ENCODE data around the gene JPT2.
"Not testable (repeated sequence)": the region's sequence is repeated elsewhere in the genome, so short reads cannot be mapped to it uniquely, and the experiment has no call there.

Gene JPT2

DNA sequence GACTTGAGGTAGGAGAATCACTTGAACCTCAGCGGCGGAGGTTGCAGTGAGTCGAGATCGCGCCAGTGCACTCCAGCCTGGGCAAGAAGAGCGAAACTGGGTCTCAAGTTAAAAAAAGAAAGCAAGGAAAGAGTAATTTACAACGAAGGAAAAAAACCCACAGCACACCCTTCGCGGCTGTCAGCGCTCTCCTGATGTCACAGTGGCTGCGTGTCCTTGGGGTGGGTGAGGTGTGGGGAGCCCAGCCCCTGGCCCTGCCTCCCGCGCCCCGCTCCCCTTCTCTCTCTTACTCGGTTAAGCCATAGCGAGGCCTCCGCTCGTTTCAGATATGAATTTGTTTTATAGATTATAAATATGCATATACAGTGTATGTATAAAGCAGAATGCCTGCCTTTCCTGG, 740 bp upstream of the JPT2 start:
- no peak for DNase-seq

GRCh38 chr16:1678500-1679098, 520 bp downstream of the JPT2 start:
- peak in 1 of 2 experiments; percentile 40 for DNase-seq

DNA sequence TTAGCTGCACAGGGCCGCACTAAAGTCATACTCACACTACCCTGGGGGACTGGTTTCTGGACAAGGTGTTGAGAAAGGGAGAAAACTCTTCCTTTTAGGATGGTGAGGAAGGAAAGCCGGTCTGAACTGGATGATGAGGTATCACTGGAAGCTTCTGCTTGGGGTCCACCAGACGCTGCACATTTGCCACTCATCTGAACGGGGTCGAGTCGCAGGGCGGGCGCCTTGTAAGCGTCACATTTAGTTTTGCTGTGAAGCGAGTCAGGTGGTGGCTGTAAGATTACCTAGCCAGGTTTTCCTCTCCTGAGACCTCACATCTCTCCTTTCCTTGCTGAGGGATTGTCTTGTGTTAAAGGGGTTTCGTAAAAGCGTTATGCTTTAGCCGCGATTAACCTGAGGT, 2.3 kb downstream of the JPT2 start:
- no peak for DNase-seq

- no peak for DNase-seq
Measured at GRCh38 chr16:1681032-1681431, 3.0 kb downstream of the JPT2 start.

GRCh38 chr16:1687427-1688316, 9.6 kb downstream of the JPT2 start:
- no peak for DNase-seq

- no peak for DNase-seq
Measured at GRCh38 chr16:1688807-1689560, 10.9 kb downstream of the JPT2 start.

DNA sequence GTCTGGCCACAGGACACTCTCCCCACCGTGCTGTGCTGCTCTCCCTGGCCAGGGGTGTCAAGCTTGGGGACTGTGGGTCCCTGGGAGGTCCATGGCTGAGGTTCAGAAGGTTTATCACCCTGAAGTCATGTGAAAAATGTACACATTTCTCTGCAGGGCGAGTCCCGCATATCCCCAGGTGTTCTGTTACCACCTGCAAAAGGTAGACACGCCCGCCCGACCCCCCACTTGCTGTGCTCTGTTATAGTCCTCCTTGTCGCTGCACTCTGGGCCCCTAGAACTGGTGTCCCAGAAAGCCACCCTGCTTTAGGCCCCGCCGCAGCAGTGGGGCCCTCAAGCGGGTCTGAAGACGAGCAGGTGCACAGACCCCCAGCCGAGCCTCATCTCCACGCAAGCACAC, 11.8 kb downstream of the JPT2 start:
- DNase-seq: no peak

DNA sequence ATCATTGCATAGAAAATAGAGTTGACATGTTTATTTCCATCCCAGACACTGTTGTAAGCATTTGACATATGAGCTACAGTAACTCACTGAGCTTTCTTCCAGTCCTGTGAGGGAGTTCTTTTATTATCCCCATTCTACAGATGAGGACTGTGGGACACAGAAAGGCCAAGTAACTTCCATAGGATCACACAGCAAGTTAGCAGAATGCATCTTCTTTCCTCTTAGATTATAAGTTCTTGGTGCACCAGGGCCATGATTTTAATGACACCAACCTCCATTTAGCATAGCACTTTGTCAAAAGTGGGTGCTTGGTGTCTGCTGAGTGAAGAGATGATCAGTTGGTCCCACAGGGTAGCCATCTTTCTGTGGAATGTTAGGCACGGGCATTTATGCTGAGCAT, 12.7 kb downstream of the JPT2 start:
- DNase-seq: no peak

DNA sequence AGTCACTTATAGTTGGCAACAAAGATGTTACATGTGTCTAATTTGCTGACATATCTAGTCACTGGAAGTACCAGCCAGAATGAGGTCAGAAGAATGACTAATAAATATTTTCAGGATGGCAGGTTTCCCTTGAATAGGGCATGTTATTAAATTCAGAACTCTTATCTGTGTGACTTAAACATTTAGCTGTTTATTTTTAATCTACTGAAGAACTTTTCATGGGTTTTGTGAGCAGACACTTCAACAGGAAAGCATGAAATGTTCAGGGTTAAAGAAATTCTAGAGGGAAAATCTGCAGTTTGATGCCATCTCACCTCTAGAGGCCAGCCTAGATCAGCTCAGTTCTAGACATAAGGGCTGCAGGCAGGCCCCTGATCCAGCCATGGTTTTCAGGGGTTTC, 13.2 kb downstream of the JPT2 start:
- DNase-seq: no peak

- no peak for DNase-seq
Measured at GRCh38 chr16:1691956-1692355, 13.9 kb downstream of the JPT2 start.

- DNase-seq: no peak
Measured at GRCh38 chr16:1696863-1697262, 18.8 kb downstream of the JPT2 start.

GRCh38 chr16:1698680-1699079, 20.6 kb downstream of the JPT2 start:
- no peak for DNase-seq

DNA sequence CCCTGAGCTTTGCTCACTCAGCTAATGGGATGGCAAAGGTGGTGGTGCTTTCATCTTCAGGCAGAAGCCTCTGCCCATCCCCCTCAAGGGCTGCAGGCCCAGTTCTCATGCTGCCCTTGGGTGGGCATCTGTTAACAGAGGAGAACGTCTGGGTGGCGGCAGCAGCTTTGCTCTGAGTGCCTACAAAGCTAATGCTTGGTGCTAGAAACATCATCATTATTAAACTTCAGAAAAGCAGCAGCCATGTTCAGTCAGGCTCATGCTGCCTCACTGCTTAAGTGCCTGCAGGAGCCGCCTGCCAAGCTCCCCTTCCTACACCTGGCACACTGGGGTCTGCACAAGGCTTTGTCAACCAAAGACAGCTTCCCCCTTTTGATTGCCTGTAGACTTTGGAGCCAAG, 22.2 kb downstream of the JPT2 start:
- no peak for DNase-seq

DNA sequence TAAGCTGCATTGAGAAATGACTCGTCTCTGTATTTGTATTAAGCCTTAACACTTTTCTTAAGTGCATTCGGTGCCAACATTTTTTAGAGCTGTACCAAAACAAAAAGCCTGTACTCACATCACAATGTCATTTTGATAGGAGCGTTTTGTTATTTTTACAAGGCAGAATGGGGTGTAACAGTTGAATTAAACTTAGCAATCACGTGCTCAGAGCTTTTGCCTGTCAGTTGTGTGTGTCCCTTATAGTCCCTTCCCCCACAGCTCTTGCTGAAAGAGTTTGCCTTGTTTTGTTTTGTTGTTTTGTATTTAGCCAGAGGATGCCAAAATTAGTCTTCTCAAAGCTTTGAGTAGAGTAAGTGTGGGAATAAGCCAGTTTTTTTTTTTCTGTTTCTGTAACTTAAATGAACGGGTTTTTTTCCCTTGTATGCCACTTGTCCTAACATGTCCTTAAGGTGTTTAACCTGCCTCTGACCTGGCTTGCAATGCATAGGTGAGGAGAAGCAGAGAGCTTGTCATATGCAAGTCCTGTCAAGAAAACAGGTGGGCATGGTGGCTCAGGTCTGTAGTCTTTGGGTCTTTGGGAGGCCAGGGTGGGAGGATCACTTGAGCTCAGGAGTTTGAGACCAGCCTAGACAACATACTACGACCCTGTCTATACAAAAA, 23.3 kb downstream of the JPT2 start:
- DNase-seq: no peak

DNA sequence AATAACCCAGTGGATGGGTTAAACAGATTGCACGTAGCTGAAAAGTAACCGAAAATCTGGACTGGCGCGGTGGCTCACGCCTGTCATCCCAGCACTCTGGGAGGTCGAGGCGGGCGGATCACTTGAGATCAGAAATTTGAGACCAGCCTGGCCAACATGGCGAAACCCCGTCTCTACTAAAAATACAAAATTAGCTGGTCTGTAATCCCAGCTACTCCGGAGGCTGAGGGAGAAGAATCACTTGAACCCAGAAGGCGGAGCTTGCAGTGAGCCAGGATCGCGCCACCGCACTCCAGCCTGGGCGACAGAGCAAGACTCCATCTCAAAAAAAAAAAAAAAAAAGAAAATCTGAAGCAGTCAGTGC, 27.2 kb downstream of the JPT2 start:
- not testable (repeated sequence) for DNase-seq

DNA sequence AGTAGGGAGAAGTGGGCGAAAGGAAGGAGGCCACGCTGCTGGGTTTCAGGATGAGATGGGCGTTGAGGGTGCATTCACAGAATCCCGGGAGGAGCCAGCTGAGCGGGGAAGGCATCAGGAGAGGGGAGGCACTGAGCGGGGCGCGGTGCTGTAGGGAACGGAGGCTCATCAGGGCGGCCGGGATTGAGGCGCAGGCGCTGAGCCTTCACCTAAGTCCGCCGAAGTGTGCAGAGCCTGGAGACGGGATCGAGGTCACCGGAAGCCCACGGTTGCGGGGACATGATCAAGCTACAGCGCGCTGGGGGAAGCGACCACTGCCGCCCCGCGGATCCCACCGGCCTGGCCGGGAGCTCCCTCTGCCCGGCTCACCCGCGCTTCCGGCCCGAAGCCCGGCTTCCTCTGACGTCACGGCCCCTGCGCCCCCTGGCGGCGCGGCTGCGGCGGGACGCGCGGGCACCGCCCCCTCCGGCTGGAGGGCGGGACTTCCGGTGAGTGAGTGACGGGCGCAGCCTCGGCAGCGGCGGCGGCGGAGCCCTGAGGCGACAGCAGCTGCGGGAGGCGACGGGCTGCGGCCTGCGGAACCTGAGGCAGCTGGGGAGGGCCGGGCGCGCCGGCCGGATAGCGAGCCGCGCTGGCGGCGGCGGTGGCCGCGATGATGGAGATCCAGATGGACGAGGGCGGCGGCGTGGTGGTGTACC, 27.8 kb downstream of the JPT2 start, which contains the start of gene MAPK8IP3:
Gene MAPK8IP3 (plus strand): TSS at position 508 of the 698 bp plus-strand sequence. CDS start 145 bp downstream, at position 653.
- DNase-seq: peak in 1 of 2 experiments; percentile 86

- peak in 1 of 2 experiments; percentile 65 for DNase-seq
Measured at GRCh38 chr16:1706386-1707192, 28.5 kb downstream of the JPT2 start.

DNA sequence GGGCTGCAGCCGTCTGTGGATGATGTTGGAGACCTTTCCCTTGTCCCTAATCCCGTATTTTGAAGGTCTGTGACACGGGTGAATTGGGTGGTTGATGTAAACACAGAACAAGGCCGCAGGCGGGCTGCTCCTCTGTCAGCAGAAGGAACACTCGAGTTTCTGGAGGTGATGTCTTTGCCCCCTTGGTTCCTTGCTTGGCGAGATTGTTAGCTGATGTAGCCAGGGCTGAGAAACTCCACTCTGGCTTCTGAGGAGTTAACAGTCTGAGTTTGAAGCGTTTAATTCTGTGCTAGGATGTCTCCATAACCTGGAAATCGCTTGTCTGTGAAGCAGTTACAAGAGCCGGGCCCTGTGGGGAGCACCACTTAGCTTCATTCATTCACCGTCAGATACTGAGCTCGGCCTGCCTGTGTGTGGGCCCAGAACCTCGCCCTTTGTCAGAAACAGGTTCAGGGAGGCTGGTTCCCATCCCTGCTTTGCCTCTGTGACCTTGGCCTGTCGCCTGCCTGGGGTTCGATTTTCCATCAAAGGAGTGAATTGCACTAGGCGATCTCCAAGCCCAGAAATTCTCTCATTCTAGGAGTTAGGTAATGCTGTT, 29.2 kb downstream of the JPT2 start:
- peak in 1 of 2 experiments; percentile 13 for DNase-seq

- no peak for DNase-seq
Measured at GRCh38 chr16:1708083-1708767, 30.1 kb downstream of the JPT2 start.

DNA sequence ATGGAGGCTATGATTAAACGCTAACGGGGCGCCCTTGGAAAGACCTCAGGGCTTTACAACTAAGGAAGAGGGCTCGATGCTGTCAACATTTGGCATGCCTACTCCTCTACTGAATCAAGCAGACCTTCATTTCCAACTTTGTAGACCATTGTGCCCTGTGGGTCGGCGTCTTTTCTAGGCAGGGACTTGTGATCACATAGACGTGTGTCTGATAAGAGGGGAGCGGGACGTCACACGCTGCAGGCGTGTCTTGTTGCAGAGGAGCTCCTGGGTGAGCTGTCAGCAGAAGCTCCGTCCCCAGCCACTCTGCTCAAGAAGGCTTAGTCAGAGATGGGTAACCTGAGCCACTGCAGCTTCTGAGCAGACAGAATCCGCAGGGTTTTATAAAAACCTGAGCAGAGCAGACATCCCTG, 30.7 kb downstream of the JPT2 start:
- no peak for DNase-seq

Measured in NCI-H526 (cell line).